ENCODE results near the gene NEDD8.

DNA sequence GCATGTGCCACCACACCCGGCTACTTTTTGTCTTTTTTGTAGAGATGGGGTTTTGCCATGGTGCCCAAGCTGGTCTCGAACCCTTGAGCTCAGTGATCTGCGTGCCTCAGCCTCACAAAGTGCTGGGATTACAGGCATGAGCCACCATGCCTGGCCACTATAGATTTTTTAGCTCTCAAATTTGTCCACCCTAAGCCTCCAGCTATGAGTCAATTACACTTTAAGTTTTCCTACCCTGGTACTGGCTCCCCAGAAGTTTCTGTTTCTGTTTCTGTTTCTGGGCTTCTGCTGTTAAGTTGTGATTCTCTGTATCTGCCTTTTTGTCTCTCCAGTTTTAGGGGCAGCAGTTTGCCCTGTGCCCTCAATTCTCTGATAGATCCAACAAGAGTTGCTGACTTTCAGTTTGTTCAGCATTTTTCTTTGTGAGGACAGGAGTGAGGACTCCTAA lies 14.6 kb upstream of the NEDD8 start:
- TF ChIP-seq, protein P1, sequence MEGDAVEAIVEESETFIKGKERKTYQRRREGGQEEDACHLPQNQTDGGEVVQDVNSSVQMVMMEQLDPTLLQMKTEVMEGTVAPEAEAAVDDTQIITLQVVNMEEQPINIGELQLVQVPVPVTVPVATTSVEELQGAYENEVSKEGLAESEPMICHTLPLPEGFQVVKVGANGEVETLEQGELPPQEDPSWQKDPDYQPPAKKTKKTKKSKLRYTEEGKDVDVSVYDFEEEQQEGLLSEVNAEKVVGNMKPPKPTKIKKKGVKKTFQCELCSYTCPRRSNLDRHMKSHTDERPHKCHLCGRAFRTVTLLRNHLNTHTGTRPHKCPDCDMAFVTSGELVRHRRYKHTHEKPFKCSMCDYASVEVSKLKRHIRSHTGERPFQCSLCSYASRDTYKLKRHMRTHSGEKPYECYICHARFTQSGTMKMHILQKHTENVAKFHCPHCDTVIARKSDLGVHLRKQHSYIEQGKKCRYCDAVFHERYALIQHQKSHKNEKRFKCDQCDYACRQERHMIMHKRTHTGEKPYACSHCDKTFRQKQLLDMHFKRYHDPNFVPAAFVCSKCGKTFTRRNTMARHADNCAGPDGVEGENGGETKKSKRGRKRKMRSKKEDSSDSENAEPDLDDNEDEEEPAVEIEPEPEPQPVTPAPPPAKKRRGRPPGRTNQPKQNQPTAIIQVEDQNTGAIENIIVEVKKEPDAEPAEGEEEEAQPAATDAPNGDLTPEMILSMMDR (IDR thresholded peaks at IDR 0.05; ENCODE audit: low read depth, low read length, poor library complexity, severe bottlenecking): no peak
- TF ChIP-seq EZH2phosphoT487 (IDR thresholded peaks at IDR 0.05; ENCODE audit: borderline replicate concordance, low read length): no peak

Measured in DOHH2 (cell line).